ENCODE data around the gene CD40. TPM values are rescaled to one million over a fixed set of nuclear protein-coding genes. Genes with fewer than 3 reads are reported as not detected.

The CD40 gene
- total RNA-seq, 1 experiment from 2014 or later: 6.3 TPM

DNA sequence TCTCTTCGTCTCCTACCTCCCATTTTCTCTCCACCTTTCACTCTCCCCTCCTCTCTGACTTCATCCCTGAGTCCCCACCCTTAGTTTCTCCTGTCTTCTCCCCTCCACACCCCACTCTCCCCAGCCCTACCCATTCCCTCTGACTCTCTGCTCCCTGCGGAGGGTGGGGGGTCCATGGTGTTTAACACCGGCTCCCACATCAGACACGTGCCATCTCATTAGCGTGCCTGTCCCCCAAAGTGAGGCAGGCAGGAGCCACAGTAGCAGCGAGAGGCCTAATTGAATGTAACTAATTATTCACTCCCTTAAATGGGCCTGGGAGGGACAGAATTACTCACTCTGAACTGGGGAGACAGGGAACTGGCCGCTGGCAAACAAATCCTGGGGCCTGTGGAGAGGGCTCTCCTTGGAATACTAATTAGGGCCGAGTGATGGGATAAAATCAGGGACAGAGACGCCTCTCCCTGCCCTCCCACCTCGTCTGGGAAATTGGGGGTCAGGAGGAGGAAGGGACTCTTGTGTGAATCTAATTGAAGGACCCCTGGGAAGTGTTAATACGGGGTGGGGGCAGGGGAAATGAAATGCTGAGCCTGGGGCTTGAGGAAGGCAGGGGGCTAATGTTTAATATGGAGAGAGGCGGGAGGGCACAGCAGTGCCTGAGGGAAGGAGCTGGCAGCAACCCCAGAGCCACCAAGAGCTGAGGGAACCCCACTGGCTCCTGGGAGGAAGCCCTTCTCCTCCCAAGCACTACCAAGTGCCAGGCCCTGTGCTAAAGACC, 17.9 kb downstream of the CD40 start:
- Histone ChIP-seq H3K79me2 (ENCODE audit: low read length) (no peaks in the 10 kb centered on the region), H3K9ac (ENCODE audit: low read length) (no peak overlapping the region), H3K27ac (ENCODE audit: low read length) (no peak overlapping the region), H3K9me2 (replicated peaks; ENCODE audit: insufficient read depth, low read length) (no peaks in the 10 kb centered on the region), H3K4me2 (ENCODE audit: low read depth, low read length, poor library complexity, severe bottlenecking) (no peak overlapping the region), H3K4me3 (ENCODE audit: low read length) (no peak overlapping the region), H2AFZ (ENCODE audit: low read length) (no peak overlapping the region), H3K4me1 (ENCODE audit: low read length) (peaks cover 11% of the 10 kb centered on the region), H3K36me3 (ENCODE audit: insufficient read depth, low read length) (no peaks in the 10 kb centered on the region), H3K9me3 (ENCODE audit: low read length) (no peaks in the 10 kb centered on the region), H3K27me3 (ENCODE audit: low read length) (no peaks in the 10 kb centered on the region), H4K20me1 (ENCODE audit: insufficient read depth, low read depth, low read length) (no peaks in the 10 kb centered on the region)
- DNase-seq: no peak

GRCh38 chr20:46137816-46138215, 19.7 kb downstream of the CD40 start:
- Histone ChIP-seq H3K4me1 (ENCODE audit: low read length) (peaks cover 8% of the 10 kb centered on the region), H3K27ac (ENCODE audit: low read length) (no peak overlapping the region), H3K79me2 (ENCODE audit: low read length) (no peaks in the 10 kb centered on the region), H3K9me3 (ENCODE audit: low read length) (no peaks in the 10 kb centered on the region), H3K36me3 (ENCODE audit: insufficient read depth, low read length) (no peaks in the 10 kb centered on the region), H3K9ac (ENCODE audit: low read length) (no peak overlapping the region), H4K20me1 (ENCODE audit: insufficient read depth, low read depth, low read length) (no peaks in the 10 kb centered on the region), H3K4me3 (ENCODE audit: low read length) (no peak overlapping the region), H2AFZ (ENCODE audit: low read length) (no peak overlapping the region), H3K4me2 (ENCODE audit: low read depth, low read length, poor library complexity, severe bottlenecking) (no peak overlapping the region), H3K27me3 (ENCODE audit: low read length) (no peaks in the 10 kb centered on the region), H3K9me2 (replicated peaks; ENCODE audit: insufficient read depth, low read length) (no peaks in the 10 kb centered on the region)
- no peak for DNase-seq

DNA sequence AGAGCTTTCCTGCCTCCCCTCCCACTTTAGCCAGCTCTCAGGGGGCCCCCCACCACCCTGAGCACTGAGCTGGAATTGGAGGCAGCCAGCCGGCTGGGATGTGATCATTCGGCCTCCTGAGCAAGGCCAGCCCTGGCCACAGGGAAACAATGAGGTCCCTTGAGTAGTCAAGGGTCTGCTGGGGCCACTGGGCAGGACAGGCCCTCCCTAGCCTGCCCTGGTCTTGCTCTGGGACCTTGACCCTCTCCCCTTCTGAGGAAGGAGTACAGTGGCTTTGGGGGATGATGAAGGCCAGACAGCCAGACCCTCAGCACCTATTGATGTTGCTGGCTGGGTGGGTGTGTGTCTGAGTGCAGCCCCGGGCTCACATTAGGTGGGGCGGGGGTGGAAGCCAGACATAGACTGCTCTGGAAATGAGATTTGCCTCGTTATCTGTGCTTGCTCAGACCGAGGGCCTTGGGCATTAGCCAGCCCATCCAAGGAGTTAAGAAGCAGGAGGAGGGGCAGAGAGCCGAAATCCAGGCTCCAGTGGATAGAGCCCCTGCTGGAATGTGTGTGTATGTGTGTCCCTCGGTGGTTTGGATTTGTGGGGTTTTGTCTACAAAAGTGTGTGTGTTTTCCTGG, 21.3 kb downstream of the CD40 start:
- Histone ChIP-seq H3K9ac (ENCODE audit: low read length) (no peak overlapping the region), H3K36me3 (ENCODE audit: insufficient read depth, low read length) (no peaks in the 10 kb centered on the region), H3K79me2 (ENCODE audit: low read length) (no peaks in the 10 kb centered on the region), H3K4me2 (ENCODE audit: low read depth, low read length, poor library complexity, severe bottlenecking) (no peak overlapping the region), H3K9me2 (replicated peaks; ENCODE audit: insufficient read depth, low read length) (no peaks in the 10 kb centered on the region), H3K4me1 (ENCODE audit: low read length) (peaks cover 8% of the 10 kb centered on the region), H2AFZ (ENCODE audit: low read length) (no peak overlapping the region), H3K4me3 (ENCODE audit: low read length) (no peak overlapping the region), H3K27me3 (ENCODE audit: low read length) (no peaks in the 10 kb centered on the region), H4K20me1 (ENCODE audit: insufficient read depth, low read depth, low read length) (no peaks in the 10 kb centered on the region), H3K27ac (ENCODE audit: low read length) (no peak overlapping the region), H3K9me3 (ENCODE audit: low read length) (no peaks in the 10 kb centered on the region)
- no peak for DNase-seq

DNA sequence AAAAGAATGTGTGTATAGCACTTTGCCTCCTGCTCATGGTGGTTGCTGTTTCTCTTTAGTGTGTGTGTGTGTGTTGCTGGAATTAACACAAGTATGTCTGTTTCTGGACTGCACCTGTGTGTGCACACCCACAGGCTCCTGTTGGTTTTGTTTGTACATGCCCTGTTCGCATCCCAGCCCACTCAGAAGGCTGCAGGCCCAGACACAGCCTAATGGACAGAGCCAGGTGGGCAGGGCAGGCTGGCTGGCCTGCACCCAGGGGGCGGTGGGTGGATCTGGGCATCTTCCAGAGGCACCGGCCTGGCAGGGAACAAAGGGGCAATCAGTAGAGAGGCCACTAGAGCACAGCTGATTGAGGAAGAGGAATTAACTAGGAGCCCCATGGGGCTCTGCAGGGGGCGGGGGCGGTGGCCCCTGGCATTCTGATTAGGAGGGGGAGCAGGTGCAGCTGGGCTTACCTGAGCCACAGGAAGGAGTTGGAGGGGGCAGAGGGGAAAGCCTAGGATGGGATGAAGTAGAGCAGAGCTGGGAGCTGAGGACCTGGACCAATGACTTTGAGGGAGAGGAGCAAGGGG, 21.9 kb downstream of the CD40 start:
- no peak for DNase-seq
- H3K27me3 ChIP-seq (ENCODE audit: low read length): no peaks in the 10 kb centered on the region
- no peaks in the 10 kb centered on the region for H3K36me3 ChIP-seq (ENCODE audit: insufficient read depth, low read length)
- H3K9me2 ChIP-seq (replicated peaks; ENCODE audit: insufficient read depth, low read length): no peaks in the 10 kb centered on the region
- H3K79me2 ChIP-seq (ENCODE audit: low read length): no peaks in the 10 kb centered on the region
- H3K27ac ChIP-seq (ENCODE audit: low read length): no peak overlapping the region
- H3K4me3 ChIP-seq (ENCODE audit: low read length): no peak overlapping the region
- no peak overlapping the region for H2AFZ ChIP-seq (ENCODE audit: low read length)
- peaks cover 8% of the 10 kb centered on the region for H3K4me1 ChIP-seq (ENCODE audit: low read length)
- H4K20me1 ChIP-seq (ENCODE audit: insufficient read depth, low read depth, low read length): no peaks in the 10 kb centered on the region
- no peaks in the 10 kb centered on the region for H3K9me3 ChIP-seq (ENCODE audit: low read length)
- no peak overlapping the region for H3K9ac ChIP-seq (ENCODE audit: low read length)
- H3K4me2 ChIP-seq (ENCODE audit: low read depth, low read length, poor library complexity, severe bottlenecking): no peak overlapping the region

DNA sequence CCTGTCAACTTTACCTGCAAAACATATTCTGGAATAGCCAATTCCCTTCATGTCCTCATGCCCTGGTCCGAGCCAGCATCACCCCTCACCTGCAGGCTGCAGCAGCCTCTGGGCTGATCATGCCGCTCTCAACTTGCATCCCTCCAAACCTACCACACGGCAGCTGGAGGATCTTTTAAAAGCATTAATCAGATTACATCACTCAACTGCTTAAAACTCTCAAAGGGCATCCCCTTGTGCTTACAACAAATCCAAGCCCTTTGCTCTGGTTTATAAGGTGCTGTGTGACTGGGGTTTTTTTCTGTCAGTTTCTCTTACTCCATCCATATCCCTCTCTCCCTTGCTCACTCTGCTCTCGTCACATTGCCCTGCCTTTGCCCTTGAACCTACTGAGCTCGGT, 24.0 kb downstream of the CD40 start:
- no peaks in the 10 kb centered on the region for H4K20me1 ChIP-seq (ENCODE audit: insufficient read depth, low read depth, low read length)

DNA sequence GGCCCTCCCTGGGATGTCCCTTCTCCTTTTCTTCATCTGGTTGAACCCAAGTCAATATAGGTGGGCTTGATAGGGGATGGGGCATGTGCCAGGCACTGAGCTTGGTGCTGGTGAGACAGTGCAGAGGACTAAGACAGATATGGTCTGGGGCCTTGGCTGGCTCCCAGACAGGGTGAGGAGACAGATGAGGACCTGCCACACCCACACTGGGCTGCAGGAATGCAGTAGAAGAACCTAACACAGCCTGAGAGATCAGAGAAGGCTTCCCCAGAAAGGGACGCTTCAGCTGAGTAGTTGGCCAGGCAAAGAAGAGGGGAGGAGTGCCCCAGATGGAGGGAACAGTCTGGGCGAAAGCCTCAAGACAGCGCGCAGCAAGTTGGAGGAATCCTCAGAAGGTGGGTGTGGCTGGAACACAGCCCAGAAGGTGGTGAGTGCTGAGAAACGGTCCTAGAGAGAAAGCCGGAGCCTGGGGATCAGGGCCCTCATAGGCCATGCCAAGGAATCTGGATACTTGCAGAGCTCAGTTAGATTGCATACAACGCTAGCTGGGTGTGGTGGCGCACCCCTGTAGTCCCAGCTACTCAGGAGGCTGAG, 26.4 kb downstream of the CD40 start:
- no peak overlapping the region for H2AFZ ChIP-seq (ENCODE audit: low read length)

More for the DNA sequence above, 24.0 kb downstream of the CD40 start:
- H3K4me3 ChIP-seq (ENCODE audit: low read length): no peak overlapping the region
- H2AFZ ChIP-seq (ENCODE audit: low read length): no peak overlapping the region
- peaks cover 8% of the 10 kb centered on the region for H3K4me1 ChIP-seq (ENCODE audit: low read length)
- H3K27ac ChIP-seq (ENCODE audit: low read length): no peak overlapping the region
- H3K9ac ChIP-seq (ENCODE audit: low read length): no peak overlapping the region
- no peak overlapping the region for H3K4me2 ChIP-seq (ENCODE audit: low read depth, low read length, poor library complexity, severe bottlenecking)
- H3K27me3 ChIP-seq (ENCODE audit: low read length): no peaks in the 10 kb centered on the region
- H3K9me3 ChIP-seq (ENCODE audit: low read length): no peaks in the 10 kb centered on the region
- no peaks in the 10 kb centered on the region for H3K9me2 ChIP-seq (replicated peaks; ENCODE audit: insufficient read depth, low read length)
- H3K79me2 ChIP-seq (ENCODE audit: low read length): no peaks in the 10 kb centered on the region
- no peak for DNase-seq
- H3K36me3 ChIP-seq (ENCODE audit: insufficient read depth, low read length): no peaks in the 10 kb centered on the region

DNA sequence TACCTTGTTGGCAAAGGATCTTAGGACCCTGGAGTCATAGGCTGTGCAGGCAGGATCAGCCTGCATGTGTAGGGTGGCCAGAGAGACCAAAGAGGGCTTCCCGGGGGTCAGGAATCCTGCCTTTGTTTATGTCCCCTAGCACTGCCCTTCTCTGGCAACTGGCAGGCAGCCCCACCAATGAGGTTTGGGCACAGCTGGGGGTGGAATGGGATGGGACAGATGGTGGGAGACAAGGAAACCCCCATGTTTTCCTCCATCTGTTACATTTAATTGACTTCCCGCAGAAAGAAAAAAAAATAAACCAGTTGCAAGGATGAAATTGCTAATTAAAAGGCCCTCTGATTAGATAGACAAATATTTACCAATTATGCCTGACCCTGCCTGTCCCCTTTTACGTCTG, 27.6 kb downstream of the CD40 start:
- H3K4me1 ChIP-seq (ENCODE audit: low read length): no peaks in the 10 kb centered on the region
- no peaks in the 10 kb centered on the region for H3K27me3 ChIP-seq (ENCODE audit: low read length)
- no peak overlapping the region for H3K4me3 ChIP-seq (ENCODE audit: low read length)
- H2AFZ ChIP-seq (ENCODE audit: low read length): no peak overlapping the region
- H3K36me3 ChIP-seq (ENCODE audit: insufficient read depth, low read length): no peaks in the 10 kb centered on the region
- H4K20me1 ChIP-seq (ENCODE audit: insufficient read depth, low read depth, low read length): no peaks in the 10 kb centered on the region
- H3K9me3 ChIP-seq (ENCODE audit: low read length): no peaks in the 10 kb centered on the region
- no peak overlapping the region for H3K4me2 ChIP-seq (ENCODE audit: low read depth, low read length, poor library complexity, severe bottlenecking)
- no peak for DNase-seq
- no peak overlapping the region for H3K27ac ChIP-seq (ENCODE audit: low read length)
- H3K9me2 ChIP-seq (replicated peaks; ENCODE audit: insufficient read depth, low read length): no peaks in the 10 kb centered on the region
- no peaks in the 10 kb centered on the region for H3K79me2 ChIP-seq (ENCODE audit: low read length)
- no peak overlapping the region for H3K9ac ChIP-seq (ENCODE audit: low read length)

More for the DNA sequence above, 26.4 kb downstream of the CD40 start:
- Histone ChIP-seq H3K4me1 (ENCODE audit: low read length) (peaks cover 8% of the 10 kb centered on the region), H3K27ac (ENCODE audit: low read length) (no peak overlapping the region), H3K9ac (ENCODE audit: low read length) (no peak overlapping the region), H3K79me2 (ENCODE audit: low read length) (no peaks in the 10 kb centered on the region), H3K4me3 (ENCODE audit: low read length) (no peak overlapping the region), H3K36me3 (ENCODE audit: insufficient read depth, low read length) (no peaks in the 10 kb centered on the region), H3K4me2 (ENCODE audit: low read depth, low read length, poor library complexity, severe bottlenecking) (no peak overlapping the region), H3K9me2 (replicated peaks; ENCODE audit: insufficient read depth, low read length) (no peaks in the 10 kb centered on the region), H4K20me1 (ENCODE audit: insufficient read depth, low read depth, low read length) (no peaks in the 10 kb centered on the region), H3K27me3 (ENCODE audit: low read length) (no peaks in the 10 kb centered on the region), H3K9me3 (ENCODE audit: low read length) (no peaks in the 10 kb centered on the region)
- no peak for DNase-seq

Measured in Karpas-422 (cell line).